ENCODE results near the gene OXSR1.

The OXSR1 gene

GRCh38 chr3:38265604-38266307, 100.4 kb downstream of the OXSR1 start, which contains the start of gene SLC22A13:
Gene SLC22A13 (plus strand): TSS chr3:38265812. CDS start chr3:38265861, 49 bp downstream.
- Histone ChIP-seq H3K4me3 (ENCODE audit: low read depth in 1 of 2, low read length in 2 of 2) (no peak within 1 kb of the TSS), H3K9me3 (ENCODE audit: control insufficient read depth in 1 of 2, low read length in 2 of 2) (no peaks in the 10 kb centered on the region), H3K27me3 (ENCODE audit: control insufficient read depth in 1 of 2, insufficient read depth in 2 of 2, low read length in 2 of 2) (no peaks in the 10 kb centered on the region), H3K4me1 (ENCODE audit: control insufficient read depth in 1 of 2, insufficient read depth in 2 of 2, low read length in 2 of 2) (no peaks in the 10 kb centered on the region), H3K27ac (ENCODE audit: low read depth, low read length) (no peak within 1 kb of the TSS), H3K9ac (ENCODE audit: low read depth in 1 of 2, low read length in 2 of 2) (no peak within 1 kb of the TSS), H3K36me3 (ENCODE audit: control insufficient read depth in 1 of 2, insufficient read depth in 2 of 2, low read length in 2 of 2) (peaks cover 0 to 2% of the 10 kb centered on the region in 2 donors)

GRCh38 chr3:38266810-38267209, 101.5 kb downstream of the OXSR1 start:
- no peak overlapping the region for H3K4me3 ChIP-seq (ENCODE audit: low read depth in 1 of 2, low read length in 2 of 2)
- no peaks in the 10 kb centered on the region for H3K36me3 ChIP-seq (ENCODE audit: control insufficient read depth in 1 of 2, insufficient read depth in 2 of 2, low read length in 2 of 2)
- no peaks in the 10 kb centered on the region for H3K4me1 ChIP-seq (ENCODE audit: control insufficient read depth in 1 of 2, insufficient read depth in 2 of 2, low read length in 2 of 2)
- H3K9me3 ChIP-seq (ENCODE audit: control insufficient read depth in 1 of 2, low read length in 2 of 2), result no peaks in the 10 kb centered on the region
- H3K27me3 ChIP-seq (ENCODE audit: control insufficient read depth in 1 of 2, insufficient read depth in 2 of 2, low read length in 2 of 2), result no peaks in the 10 kb centered on the region
- no peak overlapping the region for H3K9ac ChIP-seq (ENCODE audit: low read depth in 1 of 2, low read length in 2 of 2)
- H3K27ac ChIP-seq (ENCODE audit: low read depth, low read length), result no peak overlapping the region

- Histone ChIP-seq H3K36me3 (ENCODE audit: control insufficient read depth in 1 of 2, insufficient read depth in 2 of 2, low read length in 2 of 2) (no peaks in the 10 kb centered on the region), H3K27ac (ENCODE audit: low read depth, low read length) (no peak overlapping the region), H3K27me3 (ENCODE audit: control insufficient read depth in 1 of 2, insufficient read depth in 2 of 2, low read length in 2 of 2) (no peaks in the 10 kb centered on the region), H3K4me1 (ENCODE audit: control insufficient read depth in 1 of 2, insufficient read depth in 2 of 2, low read length in 2 of 2) (no peaks in the 10 kb centered on the region), H3K9ac (ENCODE audit: low read depth in 1 of 2, low read length in 2 of 2) (no peak overlapping the region), H3K4me3 (ENCODE audit: low read depth in 1 of 2, low read length in 2 of 2) (no peak overlapping the region), H3K9me3 (ENCODE audit: control insufficient read depth in 1 of 2, low read length in 2 of 2) (no peaks in the 10 kb centered on the region)
Observed at GRCh38 chr3:38267662-38268061, 102.3 kb downstream of the OXSR1 start.

- Histone ChIP-seq H3K36me3 (ENCODE audit: control insufficient read depth in 1 of 2, insufficient read depth in 2 of 2, low read length in 2 of 2) (no peaks in the 10 kb centered on the region), H3K4me1 (ENCODE audit: control insufficient read depth in 1 of 2, insufficient read depth in 2 of 2, low read length in 2 of 2) (no peaks in the 10 kb centered on the region), H3K4me3 (ENCODE audit: low read depth in 1 of 2, low read length in 2 of 2) (no peak overlapping the region), H3K27ac (ENCODE audit: low read depth, low read length) (no peak overlapping the region), H3K9ac (ENCODE audit: low read depth in 1 of 2, low read length in 2 of 2) (no peak overlapping the region), H3K27me3 (ENCODE audit: control insufficient read depth in 1 of 2, insufficient read depth in 2 of 2, low read length in 2 of 2) (no peaks in the 10 kb centered on the region), H3K9me3 (ENCODE audit: control insufficient read depth in 1 of 2, low read length in 2 of 2) (no peaks in the 10 kb centered on the region)
Observed at GRCh38 chr3:38268087-38268486, 102.8 kb downstream of the OXSR1 start.

GRCh38 chr3:38268522-38268921, 103.2 kb downstream of the OXSR1 start:
- Histone ChIP-seq H3K36me3 (ENCODE audit: control insufficient read depth in 1 of 2, insufficient read depth in 2 of 2, low read length in 2 of 2) (no peaks in the 10 kb centered on the region), H3K9ac (ENCODE audit: low read depth in 1 of 2, low read length in 2 of 2) (no peak overlapping the region), H3K27ac (ENCODE audit: low read depth, low read length) (no peak overlapping the region), H3K4me3 (ENCODE audit: low read depth in 1 of 2, low read length in 2 of 2) (no peak overlapping the region), H3K4me1 (ENCODE audit: control insufficient read depth in 1 of 2, insufficient read depth in 2 of 2, low read length in 2 of 2) (no peaks in the 10 kb centered on the region), H3K9me3 (ENCODE audit: control insufficient read depth in 1 of 2, low read length in 2 of 2) (no peaks in the 10 kb centered on the region), H3K27me3 (ENCODE audit: control insufficient read depth in 1 of 2, insufficient read depth in 2 of 2, low read length in 2 of 2) (no peaks in the 10 kb centered on the region)

GRCh38 chr3:38270606-38271005, 105.3 kb downstream of the OXSR1 start:
- H3K36me3 ChIP-seq (ENCODE audit: control insufficient read depth in 1 of 2, insufficient read depth in 2 of 2, low read length in 2 of 2), result no peaks in the 10 kb centered on the region
- H3K4me3 ChIP-seq (ENCODE audit: low read depth in 1 of 2, low read length in 2 of 2), result no peak overlapping the region
- no peak overlapping the region for H3K9ac ChIP-seq (ENCODE audit: low read depth in 1 of 2, low read length in 2 of 2)
- H3K27me3 ChIP-seq (ENCODE audit: control insufficient read depth in 1 of 2, insufficient read depth in 2 of 2, low read length in 2 of 2), result no peaks in the 10 kb centered on the region
- H3K9me3 ChIP-seq (ENCODE audit: control insufficient read depth in 1 of 2, low read length in 2 of 2), result no peaks in the 10 kb centered on the region
- no peaks in the 10 kb centered on the region for H3K4me1 ChIP-seq (ENCODE audit: control insufficient read depth in 1 of 2, insufficient read depth in 2 of 2, low read length in 2 of 2)
- no peak overlapping the region for H3K27ac ChIP-seq (ENCODE audit: low read depth, low read length)

GRCh38 chr3:38271553-38271952, 106.2 kb downstream of the OXSR1 start:
- no peaks in the 10 kb centered on the region for H3K9me3 ChIP-seq (ENCODE audit: control insufficient read depth in 1 of 2, low read length in 2 of 2)
- H3K36me3 ChIP-seq (ENCODE audit: control insufficient read depth in 1 of 2, insufficient read depth in 2 of 2, low read length in 2 of 2), result no peaks in the 10 kb centered on the region
- no peak overlapping the region for H3K27ac ChIP-seq (ENCODE audit: low read depth, low read length)
- no peaks in the 10 kb centered on the region for H3K27me3 ChIP-seq (ENCODE audit: control insufficient read depth in 1 of 2, insufficient read depth in 2 of 2, low read length in 2 of 2)
- no peak overlapping the region for H3K9ac ChIP-seq (ENCODE audit: low read depth in 1 of 2, low read length in 2 of 2)
- H3K4me3 ChIP-seq (ENCODE audit: low read depth in 1 of 2, low read length in 2 of 2), result no peak overlapping the region
- H3K4me1 ChIP-seq (ENCODE audit: control insufficient read depth in 1 of 2, insufficient read depth in 2 of 2, low read length in 2 of 2), result no peaks in the 10 kb centered on the region

GRCh38 chr3:38274864-38275649, 109.7 kb downstream of the OXSR1 start:
- Histone ChIP-seq H3K27me3 (ENCODE audit: control insufficient read depth in 1 of 2, insufficient read depth in 2 of 2, low read length in 2 of 2) (no peaks in the 10 kb centered on the region), H3K9ac (ENCODE audit: low read depth in 1 of 2, low read length in 2 of 2) (no peak overlapping the region), H3K36me3 (ENCODE audit: control insufficient read depth in 1 of 2, insufficient read depth in 2 of 2, low read length in 2 of 2) (no peaks in the 10 kb centered on the region), H3K9me3 (ENCODE audit: control insufficient read depth in 1 of 2, low read length in 2 of 2) (no peaks in the 10 kb centered on the region), H3K4me3 (ENCODE audit: low read depth in 1 of 2, low read length in 2 of 2) (no peak overlapping the region), H3K27ac (ENCODE audit: low read depth, low read length) (no peak overlapping the region), H3K4me1 (ENCODE audit: control insufficient read depth in 1 of 2, insufficient read depth in 2 of 2, low read length in 2 of 2) (no peaks in the 10 kb centered on the region)

- H3K4me3 ChIP-seq (ENCODE audit: low read depth in 1 of 2, low read length in 2 of 2), result no peak overlapping the region
- no peaks in the 10 kb centered on the region for H3K36me3 ChIP-seq (ENCODE audit: control insufficient read depth in 1 of 2, insufficient read depth in 2 of 2, low read length in 2 of 2)
- no peaks in the 10 kb centered on the region for H3K4me1 ChIP-seq (ENCODE audit: control insufficient read depth in 1 of 2, insufficient read depth in 2 of 2, low read length in 2 of 2)
- no peaks in the 10 kb centered on the region for H3K9me3 ChIP-seq (ENCODE audit: control insufficient read depth in 1 of 2, low read length in 2 of 2)
- no peaks in the 10 kb centered on the region for H3K27me3 ChIP-seq (ENCODE audit: control insufficient read depth in 1 of 2, insufficient read depth in 2 of 2, low read length in 2 of 2)
- H3K27ac ChIP-seq (ENCODE audit: low read depth, low read length), result no peak overlapping the region
- no peak overlapping the region for H3K9ac ChIP-seq (ENCODE audit: low read depth in 1 of 2, low read length in 2 of 2)
Observed at GRCh38 chr3:38275658-38276057, 110.3 kb downstream of the OXSR1 start.

- no peaks in the 10 kb centered on the region for H3K27me3 ChIP-seq (ENCODE audit: control insufficient read depth in 1 of 2, insufficient read depth in 2 of 2, low read length in 2 of 2)
- no peaks in the 10 kb centered on the region for H3K4me1 ChIP-seq (ENCODE audit: control insufficient read depth in 1 of 2, insufficient read depth in 2 of 2, low read length in 2 of 2)
- no peaks in the 10 kb centered on the region for H3K9me3 ChIP-seq (ENCODE audit: control insufficient read depth in 1 of 2, low read length in 2 of 2)
- no peak overlapping the region for H3K4me3 ChIP-seq (ENCODE audit: low read depth in 1 of 2, low read length in 2 of 2)
- H3K27ac ChIP-seq (ENCODE audit: low read depth, low read length), result no peak overlapping the region
- no peak overlapping the region for H3K9ac ChIP-seq (ENCODE audit: low read depth in 1 of 2, low read length in 2 of 2)
- no peaks in the 10 kb centered on the region for H3K36me3 ChIP-seq (ENCODE audit: control insufficient read depth in 1 of 2, insufficient read depth in 2 of 2, low read length in 2 of 2)
Observed at GRCh38 chr3:38276081-38276916, 111.0 kb downstream of the OXSR1 start.
